ENCODE data around the gene C1orf226. TPM values are rescaled to one million over a fixed set of nuclear protein-coding genes. Genes with fewer than 3 reads are reported as not detected.

Gene C1orf226
- total and polyA plus RNA-seq, 9 of the 15 experiments (the other 6 are each of a cell fraction or from before 2014, with no cell fraction given): 0.10 to 1.4 (median 0.47) TPM

DNA sequence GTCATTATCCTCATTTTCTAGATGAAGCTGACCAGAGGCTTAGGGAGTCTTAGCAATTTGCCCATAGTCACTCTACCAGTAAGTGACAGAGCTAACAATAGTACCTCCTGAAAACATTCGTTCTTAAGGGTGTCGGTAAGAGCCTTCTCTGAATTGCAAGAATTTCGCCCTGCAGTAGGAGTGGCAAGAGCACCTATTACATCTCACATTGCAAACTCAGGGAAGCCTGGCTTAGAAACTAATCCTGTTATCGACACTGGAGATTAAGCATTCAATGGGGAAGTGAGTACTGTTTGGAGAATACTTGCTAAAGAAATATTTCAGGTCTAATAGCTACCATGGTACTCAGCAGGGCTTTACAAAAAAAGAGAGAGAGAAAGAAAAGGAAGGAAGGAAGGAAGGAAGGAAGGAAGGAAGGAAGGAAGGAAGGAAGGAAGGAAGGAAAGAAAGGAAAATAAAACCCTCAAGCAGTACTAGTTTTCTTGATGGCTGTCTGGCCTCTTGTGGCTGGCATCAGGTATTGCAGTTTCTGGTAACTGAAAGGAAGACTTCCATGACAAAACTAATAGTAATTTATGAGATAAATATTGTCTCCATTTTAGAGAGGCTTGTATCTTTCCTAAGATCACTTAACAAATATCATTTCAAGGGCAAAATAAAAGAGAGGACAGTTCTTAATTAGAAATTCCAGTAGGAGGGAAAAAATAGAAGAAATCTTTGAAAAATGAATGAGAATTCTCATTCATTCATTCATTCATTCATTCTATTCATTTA lies 10.4 kb downstream of the C1orf226 start (continued):
- TF ChIP-seq, protein P1, sequence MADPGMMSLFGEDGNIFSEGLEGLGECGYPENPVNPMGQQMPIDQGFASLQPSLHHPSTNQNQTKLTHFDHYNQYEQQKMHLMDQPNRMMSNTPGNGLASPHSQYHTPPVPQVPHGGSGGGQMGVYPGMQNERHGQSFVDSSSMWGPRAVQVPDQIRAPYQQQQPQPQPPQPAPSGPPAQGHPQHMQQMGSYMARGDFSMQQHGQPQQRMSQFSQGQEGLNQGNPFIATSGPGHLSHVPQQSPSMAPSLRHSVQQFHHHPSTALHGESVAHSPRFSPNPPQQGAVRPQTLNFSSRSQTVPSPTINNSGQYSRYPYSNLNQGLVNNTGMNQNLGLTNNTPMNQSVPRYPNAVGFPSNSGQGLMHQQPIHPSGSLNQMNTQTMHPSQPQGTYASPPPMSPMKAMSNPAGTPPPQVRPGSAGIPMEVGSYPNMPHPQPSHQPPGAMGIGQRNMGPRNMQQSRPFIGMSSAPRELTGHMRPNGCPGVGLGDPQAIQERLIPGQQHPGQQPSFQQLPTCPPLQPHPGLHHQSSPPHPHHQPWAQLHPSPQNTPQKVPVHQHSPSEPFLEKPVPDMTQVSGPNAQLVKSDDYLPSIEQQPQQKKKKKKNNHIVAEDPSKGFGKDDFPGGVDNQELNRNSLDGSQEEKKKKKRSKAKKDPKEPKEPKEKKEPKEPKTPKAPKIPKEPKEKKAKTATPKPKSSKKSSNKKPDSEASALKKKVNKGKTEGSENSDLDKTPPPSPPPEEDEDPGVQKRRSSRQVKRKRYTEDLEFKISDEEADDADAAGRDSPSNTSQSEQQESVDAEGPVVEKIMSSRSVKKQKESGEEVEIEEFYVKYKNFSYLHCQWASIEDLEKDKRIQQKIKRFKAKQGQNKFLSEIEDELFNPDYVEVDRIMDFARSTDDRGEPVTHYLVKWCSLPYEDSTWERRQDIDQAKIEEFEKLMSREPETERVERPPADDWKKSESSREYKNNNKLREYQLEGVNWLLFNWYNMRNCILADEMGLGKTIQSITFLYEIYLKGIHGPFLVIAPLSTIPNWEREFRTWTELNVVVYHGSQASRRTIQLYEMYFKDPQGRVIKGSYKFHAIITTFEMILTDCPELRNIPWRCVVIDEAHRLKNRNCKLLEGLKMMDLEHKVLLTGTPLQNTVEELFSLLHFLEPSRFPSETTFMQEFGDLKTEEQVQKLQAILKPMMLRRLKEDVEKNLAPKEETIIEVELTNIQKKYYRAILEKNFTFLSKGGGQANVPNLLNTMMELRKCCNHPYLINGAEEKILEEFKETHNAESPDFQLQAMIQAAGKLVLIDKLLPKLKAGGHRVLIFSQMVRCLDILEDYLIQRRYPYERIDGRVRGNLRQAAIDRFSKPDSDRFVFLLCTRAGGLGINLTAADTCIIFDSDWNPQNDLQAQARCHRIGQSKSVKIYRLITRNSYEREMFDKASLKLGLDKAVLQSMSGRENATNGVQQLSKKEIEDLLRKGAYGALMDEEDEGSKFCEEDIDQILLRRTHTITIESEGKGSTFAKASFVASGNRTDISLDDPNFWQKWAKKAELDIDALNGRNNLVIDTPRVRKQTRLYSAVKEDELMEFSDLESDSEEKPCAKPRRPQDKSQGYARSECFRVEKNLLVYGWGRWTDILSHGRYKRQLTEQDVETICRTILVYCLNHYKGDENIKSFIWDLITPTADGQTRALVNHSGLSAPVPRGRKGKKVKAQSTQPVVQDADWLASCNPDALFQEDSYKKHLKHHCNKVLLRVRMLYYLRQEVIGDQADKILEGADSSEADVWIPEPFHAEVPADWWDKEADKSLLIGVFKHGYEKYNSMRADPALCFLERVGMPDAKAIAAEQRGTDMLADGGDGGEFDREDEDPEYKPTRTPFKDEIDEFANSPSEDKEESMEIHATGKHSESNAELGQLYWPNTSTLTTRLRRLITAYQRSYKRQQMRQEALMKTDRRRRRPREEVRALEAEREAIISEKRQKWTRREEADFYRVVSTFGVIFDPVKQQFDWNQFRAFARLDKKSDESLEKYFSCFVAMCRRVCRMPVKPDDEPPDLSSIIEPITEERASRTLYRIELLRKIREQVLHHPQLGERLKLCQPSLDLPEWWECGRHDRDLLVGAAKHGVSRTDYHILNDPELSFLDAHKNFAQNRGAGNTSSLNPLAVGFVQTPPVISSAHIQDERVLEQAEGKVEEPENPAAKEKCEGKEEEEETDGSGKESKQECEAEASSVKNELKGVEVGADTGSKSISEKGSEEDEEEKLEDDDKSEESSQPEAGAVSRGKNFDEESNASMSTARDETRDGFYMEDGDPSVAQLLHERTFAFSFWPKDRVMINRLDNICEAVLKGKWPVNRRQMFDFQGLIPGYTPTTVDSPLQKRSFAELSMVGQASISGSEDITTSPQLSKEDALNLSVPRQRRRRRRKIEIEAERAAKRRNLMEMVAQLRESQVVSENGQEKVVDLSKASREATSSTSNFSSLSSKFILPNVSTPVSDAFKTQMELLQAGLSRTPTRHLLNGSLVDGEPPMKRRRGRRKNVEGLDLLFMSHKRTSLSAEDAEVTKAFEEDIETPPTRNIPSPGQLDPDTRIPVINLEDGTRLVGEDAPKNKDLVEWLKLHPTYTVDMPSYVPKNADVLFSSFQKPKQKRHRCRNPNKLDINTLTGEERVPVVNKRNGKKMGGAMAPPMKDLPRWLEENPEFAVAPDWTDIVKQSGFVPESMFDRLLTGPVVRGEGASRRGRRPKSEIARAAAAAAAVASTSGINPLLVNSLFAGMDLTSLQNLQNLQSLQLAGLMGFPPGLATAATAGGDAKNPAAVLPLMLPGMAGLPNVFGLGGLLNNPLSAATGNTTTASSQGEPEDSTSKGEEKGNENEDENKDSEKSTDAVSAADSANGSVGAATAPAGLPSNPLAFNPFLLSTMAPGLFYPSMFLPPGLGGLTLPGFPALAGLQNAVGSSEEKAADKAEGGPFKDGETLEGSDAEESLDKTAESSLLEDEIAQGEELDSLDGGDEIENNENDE (IDR thresholded peaks at IDR 0.05; ENCODE audit: low read depth, low read length): no peak
- TF ChIP-seq, protein P2, sequence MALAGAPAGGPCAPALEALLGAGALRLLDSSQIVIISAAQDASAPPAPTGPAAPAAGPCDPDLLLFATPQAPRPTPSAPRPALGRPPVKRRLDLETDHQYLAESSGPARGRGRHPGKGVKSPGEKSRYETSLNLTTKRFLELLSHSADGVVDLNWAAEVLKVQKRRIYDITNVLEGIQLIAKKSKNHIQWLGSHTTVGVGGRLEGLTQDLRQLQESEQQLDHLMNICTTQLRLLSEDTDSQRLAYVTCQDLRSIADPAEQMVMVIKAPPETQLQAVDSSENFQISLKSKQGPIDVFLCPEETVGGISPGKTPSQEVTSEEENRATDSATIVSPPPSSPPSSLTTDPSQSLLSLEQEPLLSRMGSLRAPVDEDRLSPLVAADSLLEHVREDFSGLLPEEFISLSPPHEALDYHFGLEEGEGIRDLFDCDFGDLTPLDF (CRISPR knock-in tag; IDR thresholded peaks at IDR 0.05): no peak
- TF ChIP-seq RHOXF2B (CRISPR knock-in tag; conservative IDR thresholded peaks at IDR 0.05): no peak
- TF ChIP-seq NCOA4 (IDR thresholded peaks at IDR 0.05; ENCODE audit: partially characterized antibody): no peak
- no peak for TF ChIP-seq GABPB1 (CRISPR knock-in tag; IDR thresholded peaks at IDR 0.05)
- TF ChIP-seq JUN (IDR thresholded peaks at IDR 0.05; ENCODE audit: borderline replicate concordance, low read depth, low read length): no peak
- no peak for TF ChIP-seq JUN (CRISPR knock-in tag; IDR thresholded peaks at IDR 0.05; ENCODE audit: borderline replicate concordance)
- no peak for TF ChIP-seq XRCC5 (IDR thresholded peaks at IDR 0.05; ENCODE audit: low read depth, low read length)
- TF ChIP-seq, protein P3, sequence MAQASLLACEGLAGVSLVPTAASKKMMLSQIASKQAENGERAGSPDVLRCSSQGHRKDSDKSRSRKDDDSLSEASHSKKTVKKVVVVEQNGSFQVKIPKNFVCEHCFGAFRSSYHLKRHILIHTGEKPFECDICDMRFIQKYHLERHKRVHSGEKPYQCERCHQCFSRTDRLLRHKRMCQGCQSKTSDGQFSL (CRISPR knock-in tag; IDR thresholded peaks at IDR 0.05): no peak
- TF ChIP-seq, protein P3 (tag; IDR thresholded peaks at IDR 0.05): no peak
- TF ChIP-seq ZNF239 (CRISPR knock-in tag; IDR thresholded peaks at IDR 0.05): no peak
- 0 out of 2 replicates have a peak, but pooled peaks have one; percentile 8 for TF ChIP-seq RB1 (IDR thresholded peaks at IDR 0.05; ENCODE audit: low read depth)
- peak; percentile 35; the same call in 1 of the 2 replicates for TF ChIP-seq MTA2 (IDR thresholded peaks at IDR 0.05; ENCODE audit: low read depth)
- TF ChIP-seq ILF3 (IDR thresholded peaks at IDR 0.05; ENCODE audit: borderline replicate concordance): no peak; the same call in 1 of the 2 replicates
